GM12872 (cell line): Measurements from ENCODE around the gene LRIT3.

Experiments
- CTCF ChIP-seq: IDR thresholded peaks from 3 replicates; pipeline ENCODE4 v1.5.1; 2011; ENCODE audit warnings: low read depth, mild to moderate bottlenecking, low read length, moderate library complexity; ENCODE audit not compliant: insufficient read depth

The LRIT3 gene

GRCh38 chr4:109887071-109887470 lies 39.2 kb downstream of the LRIT3 start:
- no peak for TF ChIP-seq CTCF

GRCh38 chr4:109890076-109890475 lies 42.2 kb downstream of the LRIT3 start:
- TF ChIP-seq CTCF = no peak

GRCh38 chr4:109902559-109903251 lies 54.8 kb downstream of the LRIT3 start:
- no peak for TF ChIP-seq CTCF

- TF ChIP-seq CTCF = no peak
These were observed 60.8 kb downstream of the LRIT3 start for GRCh38 chr4:109908731-109909130.

- TF ChIP-seq CTCF = no peak
These were observed 62.3 kb downstream of the LRIT3 start for GRCh38 chr4:109910256-109910655.

- no peak for TF ChIP-seq CTCF
These were observed 65.0 kb downstream of the LRIT3 start, which contains the start of gene EGF for GRCh38 chr4:109912706-109913595. Gene EGF, plus strand, starts transcription at chr4:109912883. Its CDS starts 453 bp downstream, at chr4:109913336.

- TF ChIP-seq CTCF = no peak
These were observed 65.8 kb downstream of the LRIT3 start for GRCh38 chr4:109913596-109914241.
